HG02981 (cell line): ENCODE measurements around the gene CAPN13.
"Not testable (repeated sequence)": the region's sequence is repeated elsewhere in the genome, so short reads cannot be mapped to it uniquely, and the experiment has no call there.

Experiments
- ATAC-seq: cut with Tn5 transposase; IDR thresholded peaks from one replicate; pipeline ENCODE4 v1.9.1; 2021; ENCODE audit warnings: mild to moderate bottlenecking, moderate library complexity; ENCODE audit not compliant: unreplicated experiment

CAPN13 gene

DNA sequence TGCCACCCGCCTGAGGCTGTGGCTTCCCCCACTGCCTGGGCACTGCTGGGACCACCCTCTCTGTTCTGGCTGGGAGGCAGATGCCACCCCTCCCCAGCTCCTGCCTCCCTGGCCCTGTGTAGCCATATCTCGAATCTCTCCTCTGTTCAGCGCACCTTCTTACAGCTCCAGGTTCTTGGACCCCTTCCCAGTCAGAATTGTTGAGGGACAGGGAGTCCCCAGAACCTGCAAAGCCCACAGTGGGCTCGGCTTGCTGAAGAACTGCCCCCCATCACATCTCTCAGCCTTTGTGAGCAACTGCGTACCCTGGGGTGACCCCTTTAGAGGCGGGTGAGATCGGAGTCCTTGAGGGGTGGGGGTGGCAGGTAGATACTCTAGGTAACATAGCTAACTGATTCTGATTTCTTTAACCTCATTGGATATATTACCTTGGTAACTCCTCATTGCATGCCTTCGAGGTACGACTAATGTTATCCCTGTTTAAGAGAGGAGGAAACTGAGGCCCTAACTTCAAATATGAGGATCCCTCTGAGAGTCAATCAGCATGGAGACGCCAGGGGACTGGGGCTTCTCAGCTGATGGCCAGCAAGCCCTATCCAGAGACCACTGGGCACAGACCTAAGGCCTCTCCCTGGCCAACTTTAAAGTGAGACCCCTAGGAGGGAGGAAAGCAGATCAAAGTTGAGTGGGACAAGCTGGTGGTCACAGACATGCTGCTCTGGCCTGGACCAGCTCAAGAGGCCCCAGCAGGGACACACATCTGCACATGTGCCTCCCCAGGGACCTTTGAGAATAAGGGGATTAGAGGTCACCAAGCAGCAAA lies 101.3 kb downstream of the CAPN13 start:
- ATAC-seq = no peak

DNA sequence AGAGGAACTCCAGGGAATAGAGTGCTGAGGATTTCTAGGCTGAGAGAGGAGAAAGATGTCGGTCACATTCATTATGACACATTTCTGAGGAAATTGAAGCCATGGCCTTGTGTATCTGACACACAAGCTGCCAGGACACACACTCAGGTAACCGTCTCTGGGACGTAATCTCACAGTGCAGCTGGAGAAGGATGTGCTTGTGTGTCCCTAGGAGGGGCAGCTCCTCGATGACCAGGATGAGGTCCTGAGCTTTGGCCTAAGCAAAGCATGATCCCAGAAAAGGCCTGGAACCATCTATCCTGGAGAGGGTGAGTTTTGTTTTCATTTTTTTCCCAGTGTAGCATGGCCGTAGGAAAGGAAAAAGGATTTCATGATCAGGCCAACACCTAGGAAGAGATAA lies 102.2 kb downstream of the CAPN13 start:
- no peak for ATAC-seq

DNA sequence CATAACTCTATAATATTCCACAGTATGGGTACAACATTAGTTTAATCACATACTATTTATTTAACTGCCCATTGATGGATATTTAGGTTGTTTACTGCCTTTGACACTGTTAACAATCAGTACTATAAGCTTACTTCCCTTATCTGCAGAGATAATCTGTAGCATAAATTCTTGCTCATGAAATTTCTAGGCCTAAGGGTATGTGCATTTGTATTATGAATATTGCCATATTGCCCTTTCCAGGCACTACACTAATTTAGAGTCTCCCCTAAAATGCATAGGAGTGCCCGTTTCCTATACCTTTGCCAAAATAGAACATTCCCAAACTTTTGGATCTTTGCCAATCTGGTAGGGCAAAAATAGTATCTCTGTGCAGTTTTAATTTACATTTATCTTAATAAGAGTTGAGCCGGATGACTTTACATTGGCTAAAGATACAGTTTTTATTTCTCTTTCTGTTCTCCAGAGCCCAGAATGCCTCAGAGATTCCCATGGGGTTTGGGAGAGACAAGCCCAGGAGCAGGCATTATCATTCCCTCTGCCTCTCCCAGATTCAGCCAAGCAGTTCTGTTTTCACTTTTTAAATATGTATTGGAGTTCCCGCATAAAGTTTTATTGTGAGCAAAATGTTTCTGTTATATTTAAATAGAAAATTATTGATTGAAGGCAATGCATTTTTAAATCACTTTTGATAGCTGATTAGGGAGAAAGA lies 102.8 kb downstream of the CAPN13 start:
- ATAC-seq = no peak

DNA sequence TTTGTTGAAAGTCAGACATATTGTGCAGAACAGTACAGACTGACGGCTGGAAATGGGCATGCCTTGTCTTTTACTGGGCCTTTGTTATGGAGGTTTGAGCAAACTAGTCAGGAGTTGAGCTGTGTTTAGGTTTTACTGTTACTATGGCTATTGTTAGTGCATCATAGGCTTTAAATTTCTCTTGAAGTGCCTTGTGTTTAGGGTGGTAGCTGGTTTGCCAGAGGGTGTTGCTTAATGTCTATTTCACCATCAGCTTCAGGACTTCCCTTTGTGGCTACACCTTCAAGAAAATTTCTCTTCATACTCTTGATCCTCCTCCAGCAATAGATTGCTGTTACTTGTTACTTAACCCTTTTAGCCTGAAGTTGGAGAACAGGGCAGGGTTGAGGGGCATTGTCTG lies 104.6 kb downstream of the CAPN13 start:
- no peak for ATAC-seq

DNA sequence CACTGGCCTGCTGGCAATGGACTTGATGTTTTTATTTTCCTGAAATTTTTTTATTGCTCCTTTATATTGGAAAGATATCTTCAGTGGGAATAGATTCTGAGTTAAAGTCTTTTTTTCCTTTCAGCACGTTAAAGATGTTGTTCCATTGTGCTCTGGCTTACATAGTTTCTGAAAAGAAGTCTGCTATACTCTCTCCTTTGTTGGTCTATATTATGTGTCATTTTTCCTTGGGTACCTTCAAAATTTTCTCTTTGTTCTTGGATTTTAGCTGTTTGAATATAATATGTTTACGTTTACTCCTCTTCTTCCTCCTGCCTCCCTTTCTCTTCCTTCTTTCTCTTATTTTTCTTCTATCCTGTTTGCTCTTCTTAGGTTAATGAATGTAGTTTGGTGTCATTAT lies 105.5 kb downstream of the CAPN13 start:
- ATAC-seq = no peak

GRCh38 chr2:30697242-30698103 lies 109.8 kb downstream of the CAPN13 start:
- not testable (repeated sequence) for ATAC-seq

DNA sequence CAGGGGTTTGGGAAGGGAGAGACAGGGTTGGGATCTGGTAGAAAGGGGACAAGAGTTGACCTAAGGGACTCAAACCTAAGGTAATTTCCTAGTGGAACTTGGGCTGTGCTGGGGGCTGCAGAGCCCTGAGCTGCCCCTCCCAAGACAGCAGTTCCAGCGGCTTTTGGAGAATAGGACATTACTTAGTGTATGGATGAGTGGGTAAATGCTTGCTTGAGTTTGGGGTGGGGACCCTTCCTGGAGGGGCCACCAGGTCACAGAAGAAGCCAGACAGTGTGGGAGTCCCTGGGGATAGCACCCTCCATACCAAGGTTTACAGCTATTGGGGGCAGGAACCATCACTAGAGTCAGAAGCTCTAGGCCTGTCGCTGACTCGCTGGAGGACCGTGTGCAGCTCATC lies 111.5 kb downstream of the CAPN13 start:
- no peak for ATAC-seq

DNA sequence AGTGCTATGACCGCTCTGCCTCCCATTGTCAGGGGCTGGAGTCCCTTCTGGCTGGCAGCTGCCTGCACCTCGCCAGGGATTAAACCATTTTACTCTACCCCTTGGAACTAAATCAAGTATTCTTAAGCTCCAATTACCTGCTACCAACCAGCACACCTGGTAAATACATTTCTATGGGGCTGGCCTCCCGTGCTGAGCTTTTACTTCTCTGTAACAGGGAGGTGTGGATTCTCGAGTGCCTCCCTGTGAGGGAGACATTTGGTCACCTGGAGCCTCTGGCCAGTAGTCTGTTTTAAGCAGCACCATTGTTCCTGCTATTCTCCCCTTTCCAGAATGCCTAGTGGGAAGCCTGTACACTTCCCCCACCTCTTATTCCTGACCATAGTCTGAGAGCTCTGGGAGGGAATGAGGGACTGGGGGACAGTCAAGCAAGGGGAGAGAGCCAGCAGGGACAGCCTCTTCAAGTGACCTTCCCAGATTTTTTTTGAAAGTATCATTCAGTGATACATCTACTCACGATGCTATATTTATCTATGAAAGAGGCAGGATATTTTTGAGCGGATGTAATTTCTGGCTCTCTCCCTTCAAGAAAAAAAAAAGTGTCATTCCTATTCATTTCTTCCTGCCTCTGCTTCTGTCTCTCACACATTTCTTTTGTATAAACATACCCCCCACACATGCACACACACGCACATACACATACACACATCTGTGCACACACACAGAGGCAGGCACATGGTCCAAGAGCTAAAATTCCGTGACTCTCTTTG lies 112.8 kb downstream of the CAPN13 start:
- no peak for ATAC-seq

GRCh38 chr2:30693821-30694281 lies 113.4 kb downstream of the CAPN13 start:
- ATAC-seq = no peak

DNA sequence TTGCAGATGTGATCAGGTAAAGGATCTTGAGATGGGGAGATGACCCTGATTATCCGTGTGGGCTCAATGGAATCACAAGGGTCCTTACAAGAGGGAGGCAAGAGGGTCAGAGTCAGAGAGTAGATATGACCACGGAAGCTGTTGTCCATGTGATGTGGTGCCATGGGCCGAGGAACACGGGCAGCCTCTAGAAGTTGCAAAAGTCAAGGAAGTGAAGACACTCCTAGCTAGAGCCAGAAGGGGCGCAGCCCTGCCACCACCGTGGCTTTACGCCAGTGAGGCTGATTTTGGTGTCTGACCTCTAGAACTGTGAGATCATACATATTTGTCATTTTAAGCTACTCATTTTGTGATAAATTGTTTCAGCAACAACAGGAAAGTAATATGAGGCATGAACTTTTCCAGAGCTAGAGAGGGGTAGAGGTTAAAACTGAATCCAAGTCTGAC lies 114.4 kb downstream of the CAPN13 start:
- no peak for ATAC-seq

GRCh38 chr2:30691948-30692828 lies 115.1 kb downstream of the CAPN13 start:
- ATAC-seq = no peak

- ATAC-seq = no peak
Measured at GRCh38 chr2:30691091-30691947, 115.9 kb downstream of the CAPN13 start.

GRCh38 chr2:30690126-30690561 lies 117.1 kb downstream of the CAPN13 start:
- ATAC-seq = no peak

DNA sequence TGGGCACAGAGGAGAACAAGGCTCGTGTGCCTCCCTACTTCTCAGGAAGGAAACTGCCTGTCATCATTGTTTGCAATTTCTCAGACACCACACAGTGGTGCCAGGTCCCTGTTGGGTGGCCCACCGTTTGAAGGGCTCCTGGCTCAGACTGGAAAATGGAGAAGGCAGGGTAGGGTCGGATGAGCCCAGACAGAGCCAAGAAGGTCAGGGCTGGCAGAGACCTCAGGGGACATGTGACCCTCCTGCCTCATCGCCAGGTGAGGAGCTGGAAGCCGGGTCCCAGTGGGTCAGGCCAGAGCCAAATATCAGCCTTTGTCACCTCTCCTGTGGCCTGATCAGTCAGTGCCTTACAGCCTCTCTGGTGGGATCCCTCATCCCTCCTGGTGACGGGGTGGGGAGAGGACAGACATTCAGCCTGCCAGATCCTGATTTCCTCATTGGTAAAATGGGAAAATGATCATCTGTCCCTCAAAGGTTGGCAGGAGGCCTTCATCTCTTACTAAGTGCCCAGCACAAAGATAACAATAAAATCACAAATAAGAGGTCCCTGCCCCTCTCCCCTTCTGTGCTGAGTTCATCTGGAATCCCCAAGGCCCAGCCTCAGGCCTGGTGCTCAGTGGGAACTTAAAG lies 117.6 kb downstream of the CAPN13 start:
- ATAC-seq = no peak

DNA sequence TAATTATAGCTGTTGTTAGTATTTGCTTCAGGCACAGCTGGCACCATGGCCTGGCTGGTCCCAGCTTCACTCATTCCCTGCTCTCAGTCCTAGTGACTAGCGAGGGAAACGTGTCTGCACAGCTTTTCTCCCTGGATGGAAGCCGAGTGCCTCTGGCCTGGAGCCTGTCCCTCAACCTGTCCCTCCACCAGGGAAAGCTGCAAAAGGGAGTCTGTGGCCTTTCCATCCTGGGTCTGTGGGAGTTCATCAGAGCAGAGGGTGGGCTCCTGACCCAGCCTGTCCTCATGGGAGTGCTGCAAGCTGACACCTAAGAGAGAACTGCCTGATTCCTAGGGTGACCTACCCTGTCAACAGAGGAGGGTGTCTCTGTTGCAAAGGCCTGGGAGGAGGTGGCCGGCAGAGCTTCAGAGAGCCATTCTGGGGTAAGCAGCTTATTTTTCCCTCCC lies 118.3 kb downstream of the CAPN13 start:
- ATAC-seq = no peak

DNA sequence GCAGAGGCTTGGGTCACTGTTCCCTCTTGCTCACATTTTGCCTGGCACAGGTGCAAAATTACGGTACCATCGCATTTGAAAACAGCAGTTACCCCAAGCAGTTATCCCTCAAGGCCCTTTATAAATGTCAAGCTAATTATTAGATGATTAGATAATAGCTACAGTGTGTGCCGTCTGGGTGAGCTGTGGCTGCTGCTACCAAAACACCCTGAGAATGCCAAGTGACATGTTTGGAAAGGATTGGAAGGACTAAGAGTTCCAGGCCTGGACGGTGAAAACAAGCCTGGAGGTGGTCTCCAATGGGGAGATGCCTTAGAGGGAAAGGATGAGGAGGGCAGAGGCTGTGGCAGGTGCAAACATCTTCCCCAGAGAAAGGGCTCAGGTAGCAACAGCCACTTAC lies 120.6 kb downstream of the CAPN13 start:
- no peak for ATAC-seq

- no peak for ATAC-seq
Measured at GRCh38 chr2:30686000-30686399, 121.2 kb downstream of the CAPN13 start.

DNA sequence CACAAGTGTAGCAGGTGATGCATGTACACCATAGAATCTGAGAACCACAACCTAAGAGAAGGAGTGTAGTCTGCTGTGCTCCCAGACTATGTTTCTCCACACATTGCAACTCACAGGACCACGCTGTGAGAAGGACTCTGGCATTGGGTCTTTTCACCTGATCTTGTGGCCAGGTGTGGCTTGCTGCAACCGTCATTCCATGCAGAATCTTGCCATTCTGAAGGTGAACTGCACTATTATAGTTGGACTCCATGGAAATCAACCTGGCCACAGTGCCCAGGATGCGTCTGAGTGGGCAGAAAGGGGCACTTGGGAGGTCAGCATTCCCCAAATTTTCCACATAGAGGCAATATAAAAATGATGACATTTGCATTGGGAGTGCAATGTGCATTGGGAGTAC lies 122.2 kb downstream of the CAPN13 start:
- ATAC-seq = no peak
